ENCODE results near the gene TLE6.
"Not testable (repeated sequence)": the region's sequence is repeated elsewhere in the genome, so short reads cannot be mapped to it uniquely, and the experiment has no call there.

The TLE6 gene

GRCh38 chr19:3004522-3004921, 27.2 kb downstream of the TLE6 start:
- DNase-seq (ENCODE audit: low spot score), result no peak

GRCh38 chr19:3005345-3005744, 28.0 kb downstream of the TLE6 start:
- DNase-seq (ENCODE audit: low spot score), result no peak

GRCh38 chr19:3006075-3006767, 28.9 kb downstream of the TLE6 start:
- DNase-seq (ENCODE audit: low spot score), result no peak

- no peak for DNase-seq (ENCODE audit: low spot score)
Measured at GRCh38 chr19:3007975-3008374, 30.6 kb downstream of the TLE6 start.

- DNase-seq (ENCODE audit: low spot score), result no peak
Measured at GRCh38 chr19:3008994-3009393, 31.6 kb downstream of the TLE6 start.

- no peak for DNase-seq (ENCODE audit: low spot score)
Measured at GRCh38 chr19:3010871-3011270, 33.5 kb downstream of the TLE6 start.

GRCh38 chr19:3012059-3012458, 34.7 kb downstream of the TLE6 start:
- not testable (repeated sequence) for DNase-seq (ENCODE audit: low spot score)

GRCh38 chr19:3012621-3013262, 35.4 kb downstream of the TLE6 start:
- no peak for DNase-seq (ENCODE audit: low spot score)

- DNase-seq (ENCODE audit: low spot score), result no peak
Measured at GRCh38 chr19:3013263-3013725, 35.9 kb downstream of the TLE6 start.

GRCh38 chr19:3014135-3014534, 36.8 kb downstream of the TLE6 start:
- DNase-seq (ENCODE audit: low spot score), result no peak

- no peak for DNase-seq (ENCODE audit: low spot score)
Measured at GRCh38 chr19:3015126-3016057, 38.0 kb downstream of the TLE6 start.

GRCh38 chr19:3017923-3018322, 40.6 kb downstream of the TLE6 start:
- DNase-seq (ENCODE audit: low spot score), result no peak

GRCh38 chr19:3019211-3019854, 42.0 kb downstream of the TLE6 start:
- no peak for DNase-seq (ENCODE audit: low spot score)

GRCh38 chr19:3020321-3020960, 43.1 kb downstream of the TLE6 start:
- DNase-seq (ENCODE audit: low spot score), result no peak

- DNase-seq (ENCODE audit: low spot score), result no peak
Measured at GRCh38 chr19:3024509-3024869, 47.1 kb downstream of the TLE6 start.

- no peak for DNase-seq (ENCODE audit: low spot score)
Measured at GRCh38 chr19:3024870-3025548, 47.6 kb downstream of the TLE6 start.

GRCh38 chr19:3025549-3025886, 48.2 kb downstream of the TLE6 start:
- no peak for DNase-seq (ENCODE audit: low spot score)

- DNase-seq (ENCODE audit: low spot score), result no peak
Measured at GRCh38 chr19:3026768-3027167, 49.4 kb downstream of the TLE6 start.

GRCh38 chr19:3027292-3027691, 49.9 kb downstream of the TLE6 start:
- no peak for DNase-seq (ENCODE audit: low spot score)

GRCh38 chr19:3027981-3028304, 50.6 kb downstream of the TLE6 start:
- DNase-seq (ENCODE audit: low spot score), result no peak

- no peak for DNase-seq (ENCODE audit: low spot score)
Measured at GRCh38 chr19:3028305-3029064, 51.1 kb downstream of the TLE6 start.
